ENCODE results near the gene NEO1.
"Not testable (repeated sequence)": the region's sequence is repeated elsewhere in the genome, so short reads cannot be mapped to it uniquely, and the experiment has no call there.

The NEO1 gene

DNA sequence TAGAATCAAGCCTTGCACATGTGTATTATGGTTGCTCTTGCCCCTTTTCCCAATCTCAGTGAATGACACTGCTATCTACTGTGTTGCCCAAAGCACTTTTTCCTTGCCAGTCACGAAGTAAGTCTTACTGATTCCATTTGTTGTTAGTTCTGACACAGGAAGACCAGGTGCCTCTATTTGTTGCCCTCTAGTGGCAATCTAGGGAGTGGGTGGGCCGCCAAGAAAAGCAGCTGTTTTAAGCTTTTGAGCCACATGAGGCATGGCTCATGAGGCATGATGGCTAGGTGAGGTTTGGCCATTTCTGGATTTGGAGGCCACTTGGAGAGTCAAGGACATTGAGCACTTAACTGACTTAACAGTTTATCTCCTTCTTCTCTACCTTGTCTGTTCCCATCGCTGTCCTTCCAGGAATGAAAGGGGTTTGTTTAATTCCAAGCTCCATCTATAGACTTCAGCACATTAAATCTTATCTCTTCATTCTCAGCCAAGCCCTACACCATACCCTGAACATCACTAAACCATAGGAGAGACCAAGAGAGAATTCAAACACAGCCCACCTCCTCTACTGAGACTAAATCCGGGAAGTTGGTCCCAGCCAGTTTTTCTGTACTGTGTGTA is 213.4 kb downstream of the NEO1 start:
- peak; percentile 8 for DNase-seq

DNA sequence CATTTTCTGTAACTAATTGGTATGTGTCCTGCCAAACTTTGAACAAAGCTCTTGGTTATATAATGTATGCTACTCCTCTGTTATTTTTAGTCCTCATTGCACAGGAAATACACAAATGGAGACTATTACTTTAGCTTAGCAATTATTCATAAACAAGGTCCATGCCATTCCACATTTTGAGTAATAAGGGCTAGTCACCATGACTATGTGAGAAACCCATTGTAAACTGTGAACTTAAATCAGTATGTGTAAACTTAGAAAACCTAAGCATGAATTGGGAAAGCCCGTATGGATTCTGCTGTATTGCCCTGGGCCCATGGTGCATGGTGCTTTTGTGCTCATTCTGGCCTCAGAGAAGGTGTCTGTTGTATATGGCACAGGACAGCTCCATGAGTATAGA is 216.2 kb downstream of the NEO1 start:
- DNase-seq = no peak

- no peak for DNase-seq
These were observed 218.3 kb downstream of the NEO1 start for GRCh38 chr15:73270366-73271097.

GRCh38 chr15:73273181-73274002 is 221.1 kb downstream of the NEO1 start:
- no peak for DNase-seq

DNA sequence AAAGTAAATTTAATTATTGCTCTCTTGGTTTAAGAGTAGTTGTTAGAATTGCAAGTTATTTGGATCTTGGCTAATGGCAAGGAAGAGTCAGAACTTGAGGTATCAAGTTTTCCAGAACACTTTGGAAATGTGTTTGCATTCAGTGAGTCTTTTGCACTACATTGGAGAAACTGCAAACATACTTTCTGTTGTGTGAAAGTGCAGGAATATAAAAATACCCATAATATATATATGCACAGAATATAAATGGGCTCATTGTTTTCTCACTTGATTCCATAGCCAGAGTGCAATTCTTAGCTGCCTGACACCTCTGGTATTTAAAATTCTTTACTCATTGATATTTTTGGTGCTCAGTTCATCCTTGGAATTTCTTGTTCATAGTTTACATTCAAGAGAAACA is 223.6 kb downstream of the NEO1 start:
- DNase-seq = no peak

- no peak for DNase-seq
These were observed 230.5 kb downstream of the NEO1 start for GRCh38 chr15:73282567-73283365.

- no peak for DNase-seq
These were observed 231.2 kb downstream of the NEO1 start for GRCh38 chr15:73283366-73283962.

DNA sequence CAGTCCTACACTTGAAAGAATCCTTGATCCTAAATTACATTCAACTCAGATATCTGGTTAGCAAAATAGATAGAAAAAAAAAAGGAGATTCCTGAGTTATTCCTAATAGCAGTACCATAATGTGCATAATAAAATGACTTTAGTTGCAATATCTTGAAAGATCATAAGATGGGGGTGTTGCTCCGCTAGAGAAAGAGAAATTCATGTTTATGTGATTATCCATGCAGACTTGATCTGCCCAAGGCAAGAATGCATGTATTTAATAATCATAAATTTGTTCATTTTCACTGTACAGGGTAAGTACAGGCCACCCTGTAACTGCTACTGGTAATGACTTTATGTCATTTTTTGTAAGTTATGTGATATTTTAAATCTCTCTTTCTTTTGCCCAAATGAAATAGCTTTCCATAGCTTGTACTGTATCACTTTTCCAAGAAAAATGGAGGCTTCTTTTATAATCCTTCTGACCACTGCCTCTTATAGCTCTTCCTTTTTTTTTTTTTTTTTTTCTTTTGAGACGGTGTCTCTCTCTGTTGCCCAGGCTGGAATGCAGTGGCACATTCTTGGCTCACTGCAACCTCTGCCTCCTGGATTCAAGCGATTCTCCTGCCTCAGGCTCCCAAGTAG is 231.9 kb downstream of the NEO1 start:
- DNase-seq = no peak

- DNase-seq = no peak
These were observed 234.0 kb downstream of the NEO1 start for GRCh38 chr15:73286311-73286710.

DNA sequence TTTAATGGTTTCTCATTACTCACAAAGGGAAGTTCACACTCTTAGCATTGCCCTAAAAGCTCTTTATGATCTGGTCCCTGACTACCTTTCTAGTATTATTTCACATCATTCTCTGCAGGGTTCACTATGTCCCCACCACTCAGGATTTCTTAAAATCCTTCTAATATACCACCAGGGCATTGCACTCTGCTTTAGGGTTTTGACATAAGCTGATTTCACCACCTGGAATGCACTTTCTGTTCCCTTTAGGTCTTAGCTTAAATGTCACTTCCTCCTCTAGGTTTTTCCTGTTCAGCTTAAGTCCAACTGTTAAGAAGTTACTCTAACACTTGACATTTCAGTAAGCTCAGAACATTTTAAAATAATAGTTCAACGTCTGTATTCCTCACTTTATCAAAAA is 234.8 kb downstream of the NEO1 start:
- no peak for DNase-seq

GRCh38 chr15:73291441-73291840 is 239.2 kb downstream of the NEO1 start:
- no peak for DNase-seq

DNA sequence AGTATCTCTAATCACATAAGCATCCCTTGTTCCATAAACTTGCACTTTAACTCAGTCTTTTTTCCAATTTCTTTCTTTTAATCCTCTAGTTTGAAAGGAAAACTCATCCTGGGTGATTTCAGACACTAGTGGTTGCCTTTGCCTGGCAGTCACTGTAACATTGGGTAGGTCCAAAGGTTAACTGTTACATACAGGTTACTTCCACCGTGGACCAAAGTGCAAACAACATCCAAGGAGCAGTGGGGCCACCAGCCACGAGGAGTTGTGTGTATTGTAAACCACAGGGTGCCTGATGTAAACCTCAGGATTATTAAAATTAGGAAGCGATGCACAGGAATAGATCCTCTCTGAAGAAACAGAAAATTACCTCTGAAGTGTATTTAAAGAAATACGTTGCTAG is 241.5 kb downstream of the NEO1 start:
- DNase-seq = no peak

DNA sequence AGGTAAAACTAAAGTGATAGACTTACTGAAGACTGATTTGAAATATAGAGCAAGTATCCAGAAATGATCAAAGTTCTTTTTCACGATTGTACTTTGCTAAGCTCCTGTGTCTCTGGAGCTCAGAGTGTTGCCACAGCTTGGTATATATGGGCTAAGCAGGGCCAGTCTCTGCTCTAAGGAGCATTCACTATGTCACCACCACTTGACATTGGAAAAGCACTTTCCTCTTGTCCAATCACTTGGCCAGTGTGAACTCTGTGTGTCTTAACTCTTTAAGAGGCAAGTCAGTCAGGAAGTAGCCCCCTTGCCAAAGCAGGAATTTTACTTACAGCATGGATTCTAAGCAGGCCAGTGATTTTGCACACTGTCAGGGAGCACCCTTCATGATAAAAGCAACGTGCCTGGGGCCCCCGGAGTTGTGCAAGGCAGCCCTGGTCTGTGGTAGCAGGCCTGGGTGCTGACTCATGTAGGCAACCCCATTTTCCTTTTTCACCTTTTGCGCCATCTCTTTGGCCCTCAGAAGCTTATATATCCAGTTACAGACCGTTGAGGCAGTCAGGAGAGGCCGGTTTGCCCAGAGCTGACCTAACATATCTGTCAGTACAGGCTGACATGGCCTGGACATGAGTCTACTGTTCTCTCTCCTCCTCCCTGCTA is 243.5 kb downstream of the NEO1 start:
- no peak for DNase-seq

DNA sequence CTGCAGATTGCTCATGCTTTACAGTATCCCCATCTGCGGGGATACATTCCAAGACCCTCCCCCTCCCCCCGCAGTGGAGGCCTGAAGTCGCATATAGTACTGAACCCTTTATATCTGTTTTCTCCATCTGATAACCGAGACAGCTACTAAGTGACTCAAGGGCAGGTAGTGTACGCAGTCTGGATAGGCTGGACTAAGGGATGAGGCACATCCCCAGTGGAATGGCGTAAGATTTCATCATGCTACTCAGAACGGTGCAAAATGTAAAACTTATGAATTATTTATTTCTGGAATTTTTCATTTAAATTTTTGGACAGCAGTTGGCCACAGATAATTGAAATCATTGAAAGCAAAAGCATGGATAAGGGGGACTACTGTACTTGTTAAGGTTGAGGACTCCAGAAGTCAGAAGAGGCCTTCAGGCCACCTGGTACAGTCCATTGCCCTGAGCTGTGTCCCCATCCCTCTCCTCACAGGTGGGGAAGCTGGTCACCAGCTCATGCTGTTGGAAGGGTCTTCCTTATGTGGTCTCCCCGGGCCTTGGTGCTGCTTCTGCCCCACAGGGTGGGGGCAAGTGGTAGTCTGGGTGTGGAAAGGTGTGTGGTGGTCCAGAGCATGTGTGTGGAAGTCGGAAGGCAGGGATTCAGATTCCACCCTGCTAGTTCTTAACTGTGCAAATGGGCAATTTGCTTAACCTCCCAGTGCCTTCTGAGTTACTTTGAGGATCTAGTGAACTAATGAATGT is 244.5 kb downstream of the NEO1 start:
- DNase-seq = no peak

- no peak for DNase-seq
These were observed 246.4 kb downstream of the NEO1 start for GRCh38 chr15:73298522-73299245.

GRCh38 chr15:73300286-73300685 is 248.0 kb downstream of the NEO1 start:
- DNase-seq = not testable (repeated sequence)

DNA sequence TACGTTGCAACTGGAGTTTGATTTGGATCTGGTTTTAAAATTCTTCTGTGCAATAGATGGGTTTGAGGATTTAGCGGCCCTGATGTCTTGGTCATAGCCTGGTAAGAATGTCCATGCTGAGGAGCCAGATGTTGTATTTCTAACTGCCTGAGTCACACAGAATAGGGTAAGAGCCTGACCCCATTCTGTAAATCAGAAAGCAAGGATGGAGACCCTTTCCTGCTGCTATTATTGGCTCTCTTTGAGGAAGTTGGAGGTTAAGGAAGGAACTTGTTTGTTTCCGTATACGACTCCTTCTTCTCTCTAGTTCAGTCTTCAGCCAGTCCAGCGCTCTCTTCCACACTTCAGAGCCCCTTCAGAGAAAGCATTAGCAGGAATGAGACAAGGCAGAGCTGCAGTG is 251.4 kb downstream of the NEO1 start:
- no peak for DNase-seq

- no peak for DNase-seq
These were observed 253.3 kb downstream of the NEO1 start for GRCh38 chr15:73305331-73306211.

GRCh38 chr15:73308305-73308704 is 256.0 kb downstream of the NEO1 start:
- DNase-seq = no peak

All from effector CD8-positive, alpha-beta T cell (primary cell).